GM12878 (cell line): ENCODE data around the gene SIRT7. TPM values are rescaled to one million over a fixed set of nuclear protein-coding genes. Genes with fewer than 3 reads are reported as not detected.
A peak's percentile ranks its signal among the peaks of the same experiment; 100 is the strongest.

Experiments
- ATAC-seq: fragments of 200-7000 bp; cut with Tn5 transposase; 3 replicates; pipeline ENCODE4 v1.9.1; 2020; ENCODE audit warnings: mild to moderate bottlenecking, moderate library complexity
- BruUV-seq: library from RNA; stranded (reverse); fragments of 400-500 nt; replicated peaks from 2 replicates; lab custom pipeline; 2021; lab: Mats Ljungman, UMichigan
- CTCF ChIA-PET: fragments of 300-600 bp; sonication (Branson Sonifier 250); formaldehyde crosslinking; extraction: SDS; loops from one replicate; lab custom pipeline; 2021; ENCODE audit warnings: inconsistent platforms; lab: Yijun Ruan, JAX
- POLR2A ChIA-PET: fragments of 350-600 bp; formaldehyde crosslinking; extraction: SDS; loops from one replicate; lab custom pipeline; 2021; ENCODE audit warnings: inconsistent platforms; lab: Charles Lee
- RAD21 ChIA-PET: fragments of 300-600 bp; sonication (Branson Sonifier 250); formaldehyde crosslinking; loops from one replicate; lab custom pipeline; 2023; ENCODE audit warnings: antibody characterized with exemption; ENCODE audit not compliant: unreplicated experiment; lab: Charles Lee
- SMC1A ChIA-PET: fragments of 300-600 bp; sonication (Branson Sonifier 250); formaldehyde crosslinking; loops from one replicate; lab custom pipeline; 2023; ENCODE audit not compliant: unreplicated experiment, uncharacterized antibody; lab: Charles Lee
- DNase-seq: peaks from one replicate; pipeline ENCODE4 v3.0.0-alpha.2; 2011; ENCODE audit warnings: low read depth, low spot score
- FAIRE-seq: peaks from 3 replicates; lab custom pipeline; 2011; peaks lifted over from hg19 to GRCh38; lab: Jason Lieb, UNC
- H2AFZ ChIP-seq: 2 replicates; pipeline ENCODE4 v1.6.0; 2011; ENCODE audit warnings: low read depth, low read length, control low read depth; ENCODE audit not compliant: control insufficient read depth
- H3K27ac ChIP-seq: 2 replicates; pipeline ENCODE4 v1.5.1; 2011; ENCODE audit warnings: control low read depth; ENCODE audit not compliant: control insufficient read depth, insufficient read depth
- H3K27me3 ChIP-seq, 2 experiments: replicated peaks in 1 of 2; 2 replicates each; pipeline versions ENCODE4 v1.6.0 to v1.6.1; 2011; ENCODE audit warnings: low read length in 1 of 2; ENCODE audit not compliant: control insufficient read depth in 2 of 2, insufficient read depth in 2 of 2
- H3K36me3 ChIP-seq, 2 experiments: 2 replicates each; pipeline ENCODE4 v1.5.1; 2011; ENCODE audit warnings: low read length in 1 of 2; ENCODE audit not compliant: control insufficient read depth in 2 of 2, insufficient read depth in 2 of 2
- H3K4me1 ChIP-seq: 2 replicates; pipeline ENCODE4 v1.6.1; 2011; ENCODE audit warnings: mild to moderate bottlenecking, low read length, moderate library complexity, mixed read lengths; ENCODE audit not compliant: control insufficient read depth, insufficient read depth
- H3K4me2 ChIP-seq: 2 replicates; pipeline ENCODE4 v1.6.0; 2011; ENCODE audit warnings: control low read depth; ENCODE audit not compliant: control insufficient read depth, insufficient read depth
- H3K4me3 ChIP-seq: fragments of 200-600 bp; sonication (generic); 2 replicates; pipeline ENCODE4 v1.5.1; 2016
- H3K79me2 ChIP-seq: 2 replicates; pipeline ENCODE4 v1.6.0; 2011; ENCODE audit warnings: low read length; ENCODE audit not compliant: control insufficient read depth, insufficient read depth
- H3K9ac ChIP-seq: 2 replicates; pipeline ENCODE4 v1.8.0; 2011; ENCODE audit warnings: low read length, control low read depth, mixed read lengths; ENCODE audit not compliant: control insufficient read depth, insufficient read depth
- H3K9me3 ChIP-seq: replicated peaks from 3 replicates; pipeline ENCODE4 v1.5.1; 2011; ENCODE audit warnings: mild to moderate bottlenecking, low read length; ENCODE audit not compliant: control insufficient read depth, insufficient read depth
- H4K20me1 ChIP-seq: 2 replicates; pipeline ENCODE4 v1.6.0; 2011; ENCODE audit not compliant: control insufficient read depth, insufficient read depth
- BMI1 ChIP-seq: fragments of 450-650 bp; IDR thresholded peaks from 2 replicates; pipeline ENCODE4 v1.6.1; 2016; ENCODE audit warnings: mild to moderate bottlenecking, moderate library complexity, borderline replicate concordance
- FOXM1 ChIP-seq: IDR thresholded peaks from 2 replicates; pipeline ENCODE4 v1.6.1; 2012; ENCODE audit warnings: low read depth, mild to moderate bottlenecking, inconsistent platforms, low read length, moderate library complexity
- HCFC1 ChIP-seq: fragments of 150-350 bp; IDR thresholded peaks from 2 replicates; pipeline ENCODE4 v1.6.1; 2014; ENCODE audit warnings: low read length
- IRF4 ChIP-seq: IDR thresholded peaks from 2 replicates; pipeline ENCODE4 v1.6.1; 2011; ENCODE audit warnings: low read depth, low read length
- JUND ChIP-seq: IDR thresholded peaks from 2 replicates; pipeline ENCODE4 v1.6.1; 2012; ENCODE audit warnings: low read depth, mild to moderate bottlenecking, low read length, improper control_type of control experiment, moderate library complexity
- MEF2A ChIP-seq: IDR thresholded peaks from 2 replicates; pipeline ENCODE4 v1.6.1; 2011; ENCODE audit warnings: low read depth, mild to moderate bottlenecking, low read length, moderate library complexity; ENCODE audit not compliant: insufficient read depth
- MEF2B ChIP-seq: fragments of 450-650 bp; IDR thresholded peaks from 2 replicates; pipeline ENCODE4 v1.6.1; 2018; ENCODE audit warnings: mild to moderate bottlenecking, moderate library complexity; ENCODE audit not compliant: partially characterized antibody, poor library complexity, severe bottlenecking
- POLR2A ChIP-seq: IDR thresholded peaks from 2 replicates; pipeline ENCODE4 v1.6.1; 2011; ENCODE audit warnings: low read depth, mild to moderate bottlenecking, low read length
- SIN3A ChIP-seq: IDR thresholded peaks from 2 replicates; pipeline ENCODE4 v1.6.1; 2012; ENCODE audit warnings: low read depth, low read length, improper control_type of control experiment
- ZNF217 ChIP-seq: fragments of 450-650 bp; IDR thresholded peaks from 2 replicates; pipeline ENCODE4 v1.6.1; 2017; ENCODE audit warnings: antibody characterized with exemption, mild to moderate bottlenecking
- ZNF24 ChIP-seq: fragments of 450-650 bp; IDR thresholded peaks from 2 replicates; pipeline ENCODE4 v1.6.1; 2017; ENCODE audit warnings: antibody characterized with exemption, mild to moderate bottlenecking
- WGBS: methylation state at CpG from one replicate; pipeline ENCODE4 v1.1.6; 2016; ENCODE audit warnings: low lambda C conversion rate; ENCODE audit not compliant: insufficient replicate concordance, insufficient coverage; ENCODE audit errors: missing lambda C conversion rate; 5-methylcytosine and 5-hydroxymethylcytosine counted together
- in situ Hi-C: fragments of 300-500 bp; cut with MboI; formaldehyde crosslinking; loops from 9 replicates; pipeline ENCODE4 v1.14.3; 2018; ENCODE audit warnings: mixed read lengths
- intact Hi-C: fragments of 100-400 bp; cut with micrococcal nuclease; formaldehyde crosslinking; loops from one replicate; pipeline ENCODE4 v1.14.2; 2022; ENCODE audit not compliant: unreplicated experiment
- polyA plus RNA-seq, 11 experiments: library from polyadenylated mRNA; depleted of rRNA in 4 of 11; unstranded in 6 of 11; stranded (reverse) in 5 of 11; fragments of >200 nt; fragmentation: Nextera tagmentation in 4 of 11; fragmentation: Illumina TruSeq in 1 of 11; extraction: Ambion mirVana in 4 of 11; extraction: Trizol in 1 of 11; gene quantifications; 1 replicate in 1 of 11; 2 replicates in 10 of 11; pipeline versions ENCODE4 v1.2.1 to v1.2.3, GENCODE V29; 2011 to 2016; ENCODE audit warnings: inconsistent platforms in 2 of 11, missing spikeins in 2 of 11, low read depth in 1 of 11
- total RNA-seq, 4 experiments: library from RNA; depleted of rRNA in 3 of 4; stranded (reverse); fragments of >200 nt in 3 of 4; fragmentation: Illumina TruSeq in 1 of 4; extraction: Trizol in 1 of 4; gene quantifications; 2 replicates each; pipeline versions ENCODE4 v1.2.1 to v1.2.3, GENCODE V29; 2013 to 2021
- TF ChIP-seq, protein P1 (sequence below): fragments of 450-650 bp; IDR thresholded peaks from 2 replicates; pipeline ENCODE4 v1.6.1; 2017; ENCODE audit warnings: mild to moderate bottlenecking, low read depth, inconsistent platforms; ENCODE audit not compliant: poor library complexity, severe bottlenecking

Gene SIRT7
- total and polyA plus RNA-seq, 10 of the 15 experiments (the other 5 are each of a cell fraction or from before 2014, with no cell fraction given): 1.2 to 56.2 (median 22.7) TPM

DNA sequence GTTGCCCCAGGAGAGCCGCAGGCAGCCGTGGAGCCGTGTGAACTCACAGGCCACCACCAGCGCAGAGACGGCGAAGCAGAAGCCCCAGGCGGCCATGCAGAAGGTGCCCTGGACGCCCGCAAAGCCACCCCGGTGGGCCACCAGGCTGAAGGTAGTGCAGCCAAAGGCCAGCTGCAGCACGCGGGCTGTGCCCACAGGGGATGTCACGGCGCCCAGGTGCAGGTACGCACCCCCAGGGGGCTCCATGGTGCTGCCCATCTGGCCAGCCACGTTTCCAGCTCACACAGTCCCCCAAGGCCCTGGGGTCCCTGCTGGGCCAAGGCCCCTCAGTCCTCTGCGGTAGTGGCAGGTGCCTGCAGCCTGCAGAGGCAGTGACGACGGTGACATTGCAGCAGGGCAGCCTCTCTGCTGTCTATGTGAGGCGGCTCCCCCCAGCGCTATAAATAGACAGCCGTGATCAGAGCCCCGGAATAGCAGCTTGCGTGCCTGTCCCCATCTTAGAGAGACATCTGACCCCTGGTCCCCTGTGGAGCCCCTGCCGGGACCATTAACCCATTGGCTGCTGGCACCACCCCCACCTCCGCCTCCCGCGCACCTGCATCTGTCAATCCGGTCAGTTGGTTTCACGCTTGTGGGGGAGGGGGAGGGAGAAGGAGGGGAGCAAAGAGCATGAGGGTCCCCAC lies 23.6 kb upstream of the SIRT7 start:
- DNase-seq (no peak), ATAC-seq (no peak), FAIRE-seq (no peak)
- CTCF ChIA-PET: no interaction called here
- Histone ChIP-seq H3K9ac (no peak overlapping the region), H3K36me3 (no peaks in the 10 kb centered on the region), H3K4me1 (no peaks in the 10 kb centered on the region), H4K20me1 (no peaks in the 10 kb centered on the region), H2AFZ (no peak overlapping the region), H3K27ac (no peak overlapping the region), H3K27me3 (no peaks in the 10 kb centered on the region), H3K4me2 (no peak overlapping the region), H3K9me3 (no peaks in the 10 kb centered on the region), H3K4me3 (no peak overlapping the region), H3K79me2 (peaks cover 5% of the 10 kb centered on the region)
- SMC1A ChIA-PET: no interaction called here
- in situ Hi-C loops: no loop called here
- 33% methylated on average over 30 of the region's 30 CpGs for WGBS
- POLR2A ChIA-PET: no interaction called here
- TF ChIP-seq MEF2B (peak; percentile 47), ZNF24 (no peak)
- intact Hi-C loops: no loop called here
- RAD21 ChIA-PET: no interaction called here
- no TSS peak for BruUV-seq

GRCh38 chr17:81940538-81941483 lies 22.8 kb upstream of the SIRT7 start:
- WGBS: 72% methylated on average over 56 of the region's 56 CpGs
- H3K27me3 ChIP-seq: no peaks in the 10 kb centered on the region
- ATAC-seq: no peak
- intact Hi-C loops (no loop called here), in situ Hi-C loops (no loop called here)
- H3K4me1 ChIP-seq: no peaks in the 10 kb centered on the region
- no peaks in the 10 kb centered on the region for H4K20me1 ChIP-seq
- H3K9ac ChIP-seq: no peak overlapping the region
- no peak overlapping the region for H3K27ac ChIP-seq
- FAIRE-seq: no peak
- no peak for DNase-seq
- BruUV-seq: no TSS peak
- POLR2A ChIA-PET: no interaction called here
- no peak overlapping the region for H3K4me2 ChIP-seq
- H3K9me3 ChIP-seq: no peaks in the 10 kb centered on the region
- no peak overlapping the region for H3K4me3 ChIP-seq
- RAD21 ChIA-PET: no interaction called here
- H3K36me3 ChIP-seq: no peaks in the 10 kb centered on the region
- no peak overlapping the region for H2AFZ ChIP-seq
- peaks cover 10% of the 10 kb centered on the region for H3K79me2 ChIP-seq
- SMC1A ChIA-PET: no interaction called here
- CTCF ChIA-PET: no interaction called here
- TF ChIP-seq, protein P1, sequence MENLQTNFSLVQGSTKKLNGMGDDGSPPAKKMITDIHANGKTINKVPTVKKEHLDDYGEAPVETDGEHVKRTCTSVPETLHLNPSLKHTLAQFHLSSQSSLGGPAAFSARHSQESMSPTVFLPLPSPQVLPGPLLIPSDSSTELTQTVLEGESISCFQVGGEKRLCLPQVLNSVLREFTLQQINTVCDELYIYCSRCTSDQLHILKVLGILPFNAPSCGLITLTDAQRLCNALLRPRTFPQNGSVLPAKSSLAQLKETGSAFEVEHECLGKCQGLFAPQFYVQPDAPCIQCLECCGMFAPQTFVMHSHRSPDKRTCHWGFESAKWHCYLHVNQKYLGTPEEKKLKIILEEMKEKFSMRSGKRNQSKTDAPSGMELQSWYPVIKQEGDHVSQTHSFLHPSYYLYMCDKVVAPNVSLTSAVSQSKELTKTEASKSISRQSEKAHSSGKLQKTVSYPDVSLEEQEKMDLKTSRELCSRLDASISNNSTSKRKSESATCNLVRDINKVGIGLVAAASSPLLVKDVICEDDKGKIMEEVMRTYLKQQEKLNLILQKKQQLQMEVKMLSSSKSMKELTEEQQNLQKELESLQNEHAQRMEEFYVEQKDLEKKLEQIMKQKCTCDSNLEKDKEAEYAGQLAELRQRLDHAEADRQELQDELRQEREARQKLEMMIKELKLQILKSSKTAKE: no peak
- TF ChIP-seq MEF2A (no peak), SIN3A (no peak), JUND (no peak), POLR2A (no peak), FOXM1 (no peak), ZNF217 (no peak), BMI1 (no peak), IRF4 (no peak), HCFC1 (no peak)
